GM20431 (cell line): ENCODE results near the gene ZNF384.
"Not testable (repeated sequence)": the region's sequence is repeated elsewhere in the genome, so short reads cannot be mapped to it uniquely, and the experiment has no call there.

Experiments
- in situ Hi-C: fragments of 300-500 bp; cut with MseI, MboI; formaldehyde crosslinking; loops from one replicate; pipeline ENCODE4 v1.15.0; 2020; ENCODE audit warnings: low sequenced_read_pairs; ENCODE audit not compliant: unreplicated experiment

ZNF384 gene

DNA sequence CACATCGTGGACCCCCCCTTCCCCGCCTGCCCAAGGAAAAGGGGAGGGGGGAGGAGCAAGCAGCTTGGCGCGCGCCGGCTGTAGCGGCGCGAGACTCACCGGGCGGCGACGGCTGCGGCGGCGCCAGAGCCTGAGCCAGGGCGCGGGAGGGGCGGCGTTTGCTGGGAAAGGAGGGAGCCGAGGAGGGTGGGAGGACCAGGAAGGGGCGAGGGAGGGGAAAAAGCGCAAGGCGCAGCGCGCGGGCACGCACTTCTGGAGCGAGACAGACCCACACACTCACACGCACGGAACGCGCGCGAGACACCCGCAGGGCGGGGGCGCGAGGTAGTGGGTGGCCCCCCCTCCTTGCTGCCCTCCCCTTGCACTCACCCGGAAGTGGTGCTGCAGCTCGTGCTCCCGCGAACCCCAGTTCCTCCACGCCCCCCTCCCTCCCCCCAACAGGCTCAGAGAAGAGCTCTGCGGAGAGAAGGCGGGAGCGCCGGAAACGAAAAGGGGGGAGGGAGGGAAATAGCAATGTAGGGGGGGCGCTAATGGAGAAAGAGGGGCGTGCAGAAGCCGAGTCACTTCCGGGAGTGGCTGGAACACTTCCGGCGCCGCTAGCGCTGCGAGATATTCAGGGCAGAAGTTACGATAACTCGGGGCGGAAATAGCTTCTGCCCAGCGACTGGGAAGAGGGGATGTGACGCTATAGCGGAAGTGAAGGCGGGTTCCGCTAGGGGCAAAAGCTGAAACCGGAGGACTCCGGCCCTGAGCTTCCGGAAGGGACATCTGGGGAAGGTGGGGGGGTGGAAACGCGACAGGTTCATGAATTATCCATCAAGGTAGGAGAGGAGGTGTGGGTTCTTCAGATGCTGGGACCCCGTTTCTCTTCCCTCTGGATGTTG lies at the start of gene ZNF384:
TSS of gene ZNF384 (minus strand) at position 377 of the 884 bp plus-strand sequence. CDS start 9,855 bp downstream, outside the sequence.
- in situ Hi-C loops, result no loop called here

DNA sequence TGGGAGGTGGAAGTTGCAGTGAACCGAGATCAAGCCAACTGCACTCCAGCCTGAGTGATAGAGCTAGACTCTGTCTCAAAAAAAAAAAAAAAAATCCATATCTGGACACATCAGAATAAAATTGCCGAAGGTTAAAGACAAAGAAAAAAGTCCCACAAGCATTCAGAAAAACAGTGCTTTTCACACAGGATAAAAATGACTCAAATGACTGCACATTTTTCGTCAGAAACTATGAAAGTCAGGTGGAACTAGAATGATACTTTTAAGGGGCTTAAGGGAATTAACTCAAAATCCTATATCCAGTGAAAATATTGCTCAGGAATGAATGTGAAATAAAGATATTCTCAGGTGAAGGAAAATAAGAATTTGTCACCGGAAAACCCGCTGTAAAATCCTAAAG lies 47.6 kb upstream of the ZNF384 start:
- in situ Hi-C loops, result loop anchor here (25.0 kb wide), 1 partner anchor 101 kb away; the partner anchor contains the start of genes GNB3 and P3H3

DNA sequence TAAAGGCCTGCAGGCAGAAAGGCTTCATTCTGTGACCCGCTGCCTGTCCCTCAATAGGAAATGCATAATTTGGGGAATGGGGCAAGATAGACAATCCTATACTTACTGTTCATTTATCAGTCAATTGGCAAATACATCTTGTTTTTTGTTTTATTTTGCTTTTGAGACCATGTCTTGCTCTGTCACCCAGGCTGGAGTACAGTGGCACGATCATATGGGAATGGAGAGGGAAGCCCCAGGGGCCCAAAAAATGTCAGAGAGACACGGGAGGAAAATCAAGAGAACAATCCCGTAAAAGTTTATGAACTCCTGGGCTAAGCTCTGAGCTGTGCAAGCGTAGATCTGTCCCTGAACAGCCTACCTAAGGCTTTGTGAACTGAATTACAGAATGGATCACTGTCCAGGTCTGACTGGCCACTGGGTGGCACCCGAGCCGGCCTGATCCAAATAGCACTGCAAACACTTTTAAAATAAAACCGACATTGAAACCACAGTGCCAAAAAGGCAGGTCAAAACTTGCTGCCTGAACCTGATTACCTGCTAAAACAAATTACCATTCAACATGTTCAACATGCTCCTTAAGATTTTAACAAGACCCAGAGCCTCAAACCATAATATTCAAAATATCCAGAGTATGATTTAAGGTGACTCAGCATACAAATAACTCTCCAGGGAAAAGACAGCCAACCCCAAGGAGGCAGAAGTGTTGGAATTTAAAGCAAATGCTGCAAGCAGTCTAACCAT lies 46.4 kb upstream of the ZNF384 start:
- in situ Hi-C loops, result loop anchor here (25.0 kb wide), 1 partner anchor 102 kb away; the partner anchor contains the start of genes GNB3 and P3H3

DNA sequence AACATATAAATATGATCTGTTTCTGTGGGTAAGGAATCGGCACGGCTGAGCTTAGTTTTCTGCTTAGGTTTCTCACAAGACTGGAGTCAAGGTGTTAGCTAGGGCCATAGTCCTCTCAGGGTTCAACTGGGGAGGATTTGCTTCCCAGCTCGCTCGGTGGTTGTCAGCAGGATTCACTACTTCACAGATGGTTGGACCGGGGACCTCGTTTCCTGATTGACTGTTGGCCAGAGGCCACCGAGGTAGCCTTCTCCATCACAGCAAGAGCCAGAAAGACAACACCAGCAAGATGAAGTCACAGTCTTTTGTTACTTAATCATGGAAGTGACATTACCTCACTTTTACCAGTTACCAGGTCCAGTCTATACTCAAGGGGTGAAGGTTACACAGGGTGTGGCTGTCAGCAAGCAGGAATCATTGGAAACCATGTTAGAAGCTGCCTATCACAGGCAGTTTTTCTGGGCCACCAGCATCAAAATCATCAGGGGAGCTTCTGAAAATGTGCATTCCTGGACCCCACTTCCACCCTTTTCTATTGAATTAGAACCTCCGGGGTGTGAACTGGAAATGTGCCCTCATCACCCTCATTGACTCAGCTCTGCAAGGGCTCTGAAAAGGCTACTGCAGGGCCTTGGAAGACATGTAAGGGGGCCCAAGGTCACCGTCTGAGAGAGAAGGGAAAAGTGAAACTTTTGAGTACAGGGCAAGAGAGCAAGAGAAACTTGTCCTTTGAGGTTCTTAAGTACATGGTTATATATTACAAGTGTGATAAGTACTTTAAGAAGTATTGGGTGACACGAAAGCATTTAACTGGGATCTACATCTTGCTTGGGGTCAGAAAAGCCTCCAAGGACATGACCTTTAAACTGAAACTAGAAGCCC lies 45.6 kb upstream of the ZNF384 start:
- in situ Hi-C loops, result loop anchor here (25.0 kb wide), 1 partner anchor 103 kb away; the partner anchor contains the start of genes GNB3 and P3H3

DNA sequence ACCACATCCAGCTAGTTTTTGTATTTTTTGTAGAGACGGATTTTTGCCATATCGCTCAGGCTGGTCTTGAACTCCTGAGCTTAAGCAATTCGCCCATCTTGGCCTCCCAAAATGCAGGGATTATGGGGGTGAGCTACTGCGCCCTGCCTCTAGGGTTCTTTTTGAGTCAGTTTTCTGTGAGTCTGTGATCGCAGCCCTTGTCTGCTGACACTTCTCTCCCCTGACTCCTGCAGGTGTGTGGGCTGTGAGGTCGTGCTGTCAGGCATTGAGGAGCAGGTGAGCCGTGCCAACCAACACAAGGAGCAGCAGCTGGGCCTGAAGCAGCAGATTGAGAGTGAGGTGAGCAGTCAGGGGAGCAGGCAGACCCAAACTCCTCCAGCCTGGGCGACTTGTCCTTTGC lies 41.0 kb upstream of the ZNF384 start:
- in situ Hi-C loops, result loop anchor here (25.0 kb wide), 1 partner anchor 107 kb away; the partner anchor contains the start of genes GNB3 and P3H3

DNA sequence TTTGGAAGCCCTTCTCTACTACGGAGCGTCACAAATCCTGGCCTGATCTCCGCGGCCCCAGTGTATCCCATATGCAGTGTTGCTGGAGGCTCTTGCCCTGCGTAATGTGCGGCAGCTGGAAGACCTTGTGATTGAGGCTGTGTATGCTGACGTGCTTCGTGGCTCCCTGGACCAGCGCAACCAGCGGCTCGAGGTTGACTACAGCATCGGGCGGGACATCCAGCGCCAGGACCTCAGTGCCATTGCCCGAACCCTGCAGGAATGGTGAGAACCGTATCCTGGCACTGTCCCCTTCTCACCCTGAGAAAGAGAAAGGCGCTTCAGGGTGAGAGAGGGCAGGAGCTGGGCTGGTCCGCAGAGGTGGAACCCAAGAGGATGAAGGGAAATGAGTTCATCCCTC lies 40.0 kb upstream of the ZNF384 start:
- in situ Hi-C loops, result loop anchor here (25.0 kb wide), 1 partner anchor 108 kb away; the partner anchor contains the start of genes GNB3 and P3H3

DNA sequence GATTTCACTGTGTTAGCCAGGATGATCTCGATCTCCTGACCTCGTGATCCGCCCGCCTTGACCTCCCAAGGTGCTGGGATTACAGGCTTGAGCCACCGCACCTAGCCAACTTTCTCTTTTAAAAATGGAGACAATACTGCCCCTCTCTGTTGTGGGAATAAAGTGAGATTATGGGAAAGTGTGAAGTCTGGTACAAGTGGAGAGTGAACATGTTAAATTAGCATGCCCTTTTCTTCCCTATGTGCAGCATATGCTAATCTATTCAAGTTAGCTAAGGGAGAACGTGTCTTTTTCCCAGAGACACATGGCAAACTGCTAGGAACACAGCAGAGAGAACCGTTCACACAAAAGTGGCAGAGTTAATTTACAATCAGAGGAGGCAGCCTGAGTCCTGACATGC lies 36.2 kb upstream of the ZNF384 start:
- in situ Hi-C loops, result loop anchor here (25.0 kb wide), 1 partner anchor 112 kb away; the partner anchor contains the start of genes GNB3 and P3H3

DNA sequence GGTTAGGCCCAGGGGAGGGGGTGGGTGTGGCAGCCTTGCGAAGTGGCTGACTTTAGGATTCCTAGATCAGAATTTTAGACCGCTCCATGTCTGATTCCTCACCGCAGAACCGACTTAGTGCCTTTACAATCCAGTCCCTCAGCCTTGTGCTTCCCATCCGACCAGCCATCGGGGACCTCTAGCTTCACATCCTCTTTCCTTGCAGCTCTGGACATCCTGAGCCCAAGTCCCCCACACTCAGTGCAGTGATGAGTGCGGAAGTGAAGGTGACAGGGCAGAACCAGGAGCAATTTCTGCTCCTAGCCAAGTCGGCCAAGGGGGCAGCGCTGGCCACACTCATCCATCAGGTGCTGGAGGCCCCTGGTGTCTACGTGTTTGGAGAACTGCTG lies 35.2 kb upstream of the ZNF384 start:
- in situ Hi-C loops, result no loop called here

DNA sequence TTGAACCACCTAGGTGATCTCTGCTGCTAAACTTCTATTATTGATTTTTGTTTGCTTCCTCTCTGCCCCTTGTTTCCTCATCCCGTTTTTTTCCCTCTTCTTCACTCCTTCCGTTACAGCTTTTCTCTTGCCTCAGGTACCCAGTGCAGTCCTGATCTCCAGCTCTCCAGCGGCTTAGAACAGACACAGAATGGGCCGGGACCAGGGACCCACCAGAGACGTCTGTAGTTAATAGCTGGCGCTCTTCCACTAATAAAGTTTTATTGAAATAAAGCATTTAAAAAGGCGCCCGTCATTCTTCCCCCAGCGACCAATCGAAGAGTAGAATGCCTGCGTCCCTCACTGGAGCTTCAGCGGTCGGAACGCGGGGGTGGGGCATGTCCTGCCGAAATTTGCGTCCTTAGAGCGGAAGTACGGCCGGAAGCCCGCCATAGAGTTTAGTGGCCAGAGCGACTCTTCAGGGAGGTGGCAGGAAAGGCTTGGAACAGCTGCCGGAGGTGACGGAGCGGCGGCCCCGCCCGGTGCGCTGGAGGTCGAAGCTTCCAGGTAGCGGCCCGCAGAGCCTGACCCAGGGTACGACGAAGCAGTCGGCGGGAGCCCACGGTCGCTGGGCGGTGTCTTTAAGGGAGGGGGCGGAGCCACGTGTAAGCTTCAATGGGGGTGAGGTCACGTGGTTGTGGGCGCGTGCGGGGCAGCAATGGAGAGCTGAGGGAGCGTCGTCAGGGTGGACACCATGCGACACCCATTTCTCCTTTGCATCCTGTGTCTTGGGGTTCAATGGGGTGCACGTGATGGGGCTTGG lies 34.6 kb upstream of the ZNF384 start, which contains the start of gene COPS7A:
TSS of gene COPS7A (plus strand) at position 440 of the 802 bp plus-strand sequence. CDS start 611 bp downstream, outside the sequence.
- in situ Hi-C loops, result no loop called here

DNA sequence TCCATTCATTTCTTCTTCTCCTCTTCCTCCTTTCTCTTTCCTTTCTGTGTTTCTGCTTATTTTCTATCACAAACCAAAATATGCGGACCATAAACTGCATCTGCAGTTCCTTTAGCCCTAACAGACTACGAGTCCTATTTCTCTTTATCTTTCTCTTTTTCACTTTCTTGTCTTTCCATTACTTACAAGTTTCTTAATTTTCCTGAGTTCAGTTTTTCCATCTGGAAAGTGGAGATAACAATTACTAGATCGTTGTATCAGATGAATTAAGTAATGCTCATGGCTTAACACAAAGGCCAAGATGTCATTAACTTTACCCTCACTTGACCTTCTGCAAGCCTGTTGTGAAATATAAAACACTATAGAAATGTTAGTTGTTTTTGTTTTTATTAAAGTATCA lies 33.7 kb upstream of the ZNF384 start:
- in situ Hi-C loops, result no loop called here

DNA sequence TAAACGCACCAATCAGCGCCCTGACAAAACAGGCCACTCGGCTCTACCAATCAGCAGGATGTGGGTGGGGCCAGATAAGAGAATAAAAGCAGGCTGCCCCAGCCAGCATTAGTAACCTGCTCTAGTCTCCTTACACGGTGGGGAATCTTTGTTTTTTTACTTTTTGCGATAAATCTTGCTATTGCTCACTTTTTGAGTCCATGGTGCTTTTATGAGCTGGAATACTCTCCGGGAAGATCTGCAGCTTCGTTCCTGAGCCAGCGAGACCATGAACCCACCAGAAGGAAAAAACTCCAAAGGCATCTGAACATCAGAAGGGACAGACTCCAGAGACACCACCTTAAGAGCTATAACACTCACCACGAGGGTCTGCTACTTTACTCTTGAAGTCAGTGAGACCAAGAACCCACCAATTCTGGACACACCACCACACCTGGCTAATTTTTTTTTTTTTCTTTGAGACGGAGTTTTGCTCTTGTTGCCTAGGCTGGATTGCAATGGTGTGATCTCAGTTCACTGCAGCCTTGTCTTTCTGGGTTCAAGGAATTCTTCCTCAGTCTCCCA lies 27.8 kb upstream of the ZNF384 start:
- in situ Hi-C loops, result no loop called here

DNA sequence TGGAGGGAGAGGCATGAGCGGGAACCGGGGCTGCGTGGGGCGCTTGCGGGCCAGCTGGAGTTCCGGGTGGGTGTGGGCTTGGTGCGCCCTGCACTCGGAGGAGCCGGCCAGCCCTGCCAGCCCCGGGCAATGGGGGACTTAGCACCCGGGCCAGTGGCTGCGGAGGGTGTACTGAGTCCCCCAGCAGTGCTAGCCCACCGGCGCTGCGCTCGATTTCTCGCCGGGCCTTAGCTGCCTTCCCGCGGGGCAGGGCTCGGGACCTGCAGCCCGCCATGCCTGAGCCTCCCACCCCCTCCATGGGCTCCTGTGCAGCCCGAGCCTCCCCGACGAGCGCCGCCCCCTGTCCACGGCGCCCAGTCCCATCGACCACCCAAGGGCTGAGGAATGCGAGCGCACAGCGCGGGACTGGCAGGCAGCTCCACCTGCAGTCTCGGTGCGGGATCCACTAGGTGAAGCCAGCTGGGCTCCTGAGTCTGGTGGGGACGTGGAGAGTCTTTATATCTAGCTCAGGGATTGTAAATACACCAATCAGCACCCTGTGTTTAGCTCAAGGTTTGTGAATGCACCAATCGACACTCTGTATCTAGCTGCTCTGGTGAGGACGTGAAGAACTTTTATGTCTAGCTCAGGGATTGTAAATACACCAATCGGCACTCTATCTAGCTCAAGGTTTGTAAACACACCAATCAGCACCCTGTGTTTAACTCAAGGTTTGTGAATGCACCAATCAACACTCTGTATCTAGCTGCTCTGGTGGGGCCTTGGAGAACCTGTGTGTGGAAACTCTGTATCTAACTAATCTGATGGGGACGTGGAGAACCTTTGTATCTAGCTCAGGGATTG lies 27.1 kb upstream of the ZNF384 start:
- in situ Hi-C loops, result not testable (repeated sequence)

DNA sequence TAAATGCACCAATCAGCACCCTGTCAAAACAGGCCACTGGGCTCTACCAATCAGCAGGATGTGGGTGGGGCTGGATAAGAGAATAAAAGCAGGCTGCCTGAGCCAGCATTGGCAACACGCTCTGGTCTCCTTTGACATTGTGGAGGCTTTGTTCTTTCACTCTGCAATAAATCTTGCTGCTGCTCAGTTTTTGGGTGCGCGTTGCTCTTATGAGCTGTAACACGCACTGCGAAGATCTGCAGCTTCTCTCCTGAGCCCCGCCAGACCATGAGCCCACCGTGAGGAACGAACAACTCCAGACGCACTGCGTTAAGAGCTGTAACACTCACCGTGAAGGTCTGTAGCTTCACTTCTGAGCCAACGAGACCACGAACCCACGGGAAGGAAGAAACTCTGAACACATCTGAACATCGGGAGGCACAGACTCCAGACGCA lies 19.8 kb upstream of the ZNF384 start:
- in situ Hi-C loops, result no loop called here

DNA sequence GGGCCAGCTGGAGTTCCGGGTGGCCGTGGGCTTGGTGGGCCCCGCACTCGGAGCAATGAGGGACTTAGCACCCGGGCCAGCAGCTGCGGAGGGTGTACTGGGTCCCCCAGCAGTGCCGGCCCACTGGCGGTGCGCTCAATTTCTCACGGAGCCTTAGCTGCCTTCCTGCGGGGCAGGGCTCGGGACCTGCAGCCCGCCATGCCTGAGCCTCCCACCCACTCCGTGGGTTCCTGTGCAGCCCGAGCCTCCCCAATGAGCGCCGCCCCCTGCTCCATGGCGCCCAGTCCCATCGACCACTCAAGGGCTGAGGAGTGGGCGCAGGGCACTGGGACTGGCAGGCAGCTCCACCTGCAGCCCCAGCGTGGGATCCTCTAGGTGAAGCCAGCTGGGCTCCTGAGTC lies 19.2 kb upstream of the ZNF384 start:
- in situ Hi-C loops, result not testable (repeated sequence)

DNA sequence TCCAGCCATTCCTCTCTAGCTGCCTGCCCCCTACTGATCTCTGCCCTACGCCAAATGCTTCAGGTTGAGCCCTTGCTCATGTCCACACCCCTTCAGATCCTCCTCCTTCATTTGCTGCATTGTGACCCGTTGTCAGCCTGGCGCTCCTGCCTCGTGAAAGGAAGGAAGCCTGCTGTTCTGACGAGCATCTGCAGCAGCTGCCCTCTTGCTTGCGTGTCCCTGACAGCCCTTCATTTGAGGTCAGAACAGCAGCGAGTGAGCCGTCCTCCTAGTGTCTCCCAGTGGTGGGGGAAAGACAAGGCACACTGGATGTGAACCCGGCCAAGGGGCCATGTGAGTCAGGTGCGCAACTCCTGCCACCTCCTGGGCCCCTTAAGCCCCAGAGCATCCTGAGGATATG lies 14.5 kb upstream of the ZNF384 start:
- in situ Hi-C loops, result no loop called here

DNA sequence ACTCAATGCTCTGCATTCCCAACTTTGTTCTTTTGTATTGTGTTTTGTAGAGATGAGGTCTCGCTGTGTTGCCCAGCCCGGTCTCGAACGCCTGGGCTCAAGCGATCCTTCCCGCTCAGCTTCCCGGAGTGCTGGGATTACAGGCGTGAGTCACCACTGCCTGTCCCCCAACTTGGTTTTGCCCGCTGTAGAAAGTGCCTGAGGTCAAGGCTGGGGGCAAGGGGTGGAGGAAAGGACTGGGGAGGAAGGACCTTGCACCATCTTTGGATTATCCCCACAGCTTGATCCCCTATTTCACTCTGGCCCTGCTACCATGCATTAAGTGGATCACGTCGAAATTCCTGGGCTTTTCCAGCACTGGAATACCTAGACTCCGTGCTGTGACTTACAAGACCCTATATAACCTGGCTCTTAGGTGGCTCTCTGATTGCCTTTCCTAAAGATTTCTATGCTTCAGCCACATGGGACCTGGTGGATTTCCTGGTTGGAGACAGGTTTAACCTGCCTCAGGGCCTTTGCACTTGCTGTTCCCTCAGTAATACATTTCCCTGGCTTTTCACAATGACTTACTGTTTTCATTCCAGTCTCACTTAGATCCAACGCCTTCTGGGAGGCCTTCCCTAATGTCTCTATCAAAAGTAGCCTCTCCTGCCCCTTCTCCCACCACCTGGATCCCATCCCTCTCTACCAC lies 12.0 kb upstream of the ZNF384 start:
- in situ Hi-C loops, result no loop called here

DNA sequence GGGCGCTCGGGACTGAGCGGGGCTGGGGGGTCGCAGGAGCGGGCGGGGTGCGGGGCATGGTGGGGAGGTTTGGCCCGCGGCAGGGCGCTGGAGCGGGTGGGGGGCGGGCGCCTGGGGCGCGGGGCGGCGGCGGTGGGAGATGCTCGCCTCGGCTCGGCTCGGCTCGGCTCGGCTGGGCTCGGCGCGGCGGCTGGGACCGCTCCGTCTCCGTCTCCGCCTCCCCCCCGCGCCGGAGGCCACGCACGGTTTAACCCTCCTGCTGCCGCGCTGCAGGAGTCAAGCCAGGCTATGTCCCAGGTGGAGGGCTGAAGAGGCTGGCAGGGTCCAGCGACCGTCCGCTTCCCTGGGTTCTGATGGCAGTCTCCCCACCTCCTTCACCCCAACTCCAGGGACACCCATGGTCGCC lies 11.5 kb upstream of the ZNF384 start, which contains the start of gene PIANP:
TSS of gene PIANP (minus strand) at position 170 of the 406 bp plus-strand sequence. CDS start 2,754 bp downstream, outside the sequence.
- in situ Hi-C loops, result no loop called here
